Measurements from ENCODE around the gene KYAT1. TPM values are rescaled to one million over a fixed set of nuclear protein-coding genes. Genes with fewer than 3 reads are reported as not detected.

Gene KYAT1
- total and polyA plus RNA-seq, 2 of the 8 experiments (the other 6 are each of a cell fraction or from before 2014, with no cell fraction given), result 30.4 to 42.2 TPM

- TF ChIP-seq NANOG (IDR thresholded peaks at IDR 0.05; ENCODE audit: insufficient read depth, low read depth, low read length, poor library complexity, severe bottlenecking), result no peak
- no peak for TF ChIP-seq CHD2 (IDR thresholded peaks at IDR 0.05; ENCODE audit: low read length)
- no peak for TF ChIP-seq EGR1 (IDR thresholded peaks at IDR 0.05; ENCODE audit: borderline replicate concordance, low read depth, low read length)
Observed at GRCh38 chr9:128898382-128898781, 16.6 kb upstream of the KYAT1 start (continued).

Data from H1 (cell line).